Breast epithelium (tissue), 3 donors: ENCODE results near the gene TNFRSF8.

ENCODE experiments used
- CTCF ChIP-seq, 3 donors: fragments of 450-650 bp; IDR thresholded peaks; one replicate each; pipeline ENCODE4 v1.5.1; 2016 to 2017; ENCODE audit warnings: antibody characterized with exemption in 3 of 3, mild to moderate bottlenecking in 3 of 3, moderate library complexity in 3 of 3
- POLR2A ChIP-seq: fragments of 450-650 bp; IDR thresholded peaks from one replicate; pipeline ENCODE4 v1.6.1; 2016; ENCODE audit warnings: antibody characterized with exemption, mild to moderate bottlenecking, moderate library complexity

- no peak for TF ChIP-seq CTCF (IDR thresholded peaks at IDR 0.05)
- no peak for TF ChIP-seq POLR2A
Measured at GRCh38 chr1:12032161-12032621, 30.9 kb upstream of the TNFRSF8 start.
